SIG-M5 treated with dmso at 0.1 percent for 504 hours (cell line): Measurements from ENCODE around the gene DBNDD1.
A peak's percentile ranks its signal among the peaks of the same experiment; 100 is the strongest.

Experiments used
- DNase-seq: peaks from one replicate; lab custom pipeline; 2025; ENCODE audit not compliant: unreplicated experiment; lab: John Stamatoyannopoulos, UW

The DBNDD1 gene

GRCh38 chr16:90037276-90037675 is 18.0 kb upstream of the DBNDD1 start:
- no peak for DNase-seq

GRCh38 chr16:90035902-90036301 is 16.6 kb upstream of the DBNDD1 start:
- no peak for DNase-seq

- DNase-seq: no peak
These were observed 15.2 kb upstream of the DBNDD1 start for GRCh38 chr16:90034504-90034903.

GRCh38 chr16:90033387-90033786 is 14.1 kb upstream of the DBNDD1 start:
- DNase-seq: no peak

GRCh38 chr16:90032674-90033331 is 13.5 kb upstream of the DBNDD1 start:
- DNase-seq: no peak

GRCh38 chr16:90031931-90032673 is 12.8 kb upstream of the DBNDD1 start:
- no peak for DNase-seq

GRCh38 chr16:90031186-90031930 is 12.1 kb upstream of the DBNDD1 start:
- peak; percentile 38 for DNase-seq

GRCh38 chr16:90028985-90029384 is 9.7 kb upstream of the DBNDD1 start:
- no peak for DNase-seq

GRCh38 chr16:90027611-90028010 is 8.4 kb upstream of the DBNDD1 start:
- DNase-seq: no peak

- DNase-seq: no peak
These were observed 6.9 kb upstream of the DBNDD1 start for GRCh38 chr16:90026135-90026534.

GRCh38 chr16:90023078-90023447 is 3.8 kb upstream of the DBNDD1 start:
- DNase-seq: no peak

GRCh38 chr16:90022209-90023077 is 3.2 kb upstream of the DBNDD1 start:
- peak; percentile 83 for DNase-seq

GRCh38 chr16:90020838-90021382 is 1.7 kb upstream of the DBNDD1 start:
- no peak for DNase-seq

- no peak for DNase-seq
These were observed 1.1 kb upstream of the DBNDD1 start for GRCh38 chr16:90020260-90020837.

GRCh38 chr16:90019543-90020259 is 445 bp upstream of the DBNDD1 start:
- no peak for DNase-seq

- DNase-seq: no peak
These were observed 982 bp downstream of the DBNDD1 start for GRCh38 chr16:90018297-90018651.

- DNase-seq: no peak
These were observed 2.8 kb downstream of the DBNDD1 start for GRCh38 chr16:90016339-90016950.

- DNase-seq: no peak
These were observed 3.5 kb downstream of the DBNDD1 start for GRCh38 chr16:90015586-90016338.
